HG03196 (cell line): ENCODE data around the gene PGAP2.
"Not testable (repeated sequence)": the region's sequence is repeated elsewhere in the genome, so short reads cannot be mapped to it uniquely, and the experiment has no call there.

Experiments used
- ATAC-seq: cut with Tn5 transposase; IDR thresholded peaks from one replicate; pipeline ENCODE4 v1.9.1; 2021; ENCODE audit not compliant: unreplicated experiment

PGAP2 gene

DNA sequence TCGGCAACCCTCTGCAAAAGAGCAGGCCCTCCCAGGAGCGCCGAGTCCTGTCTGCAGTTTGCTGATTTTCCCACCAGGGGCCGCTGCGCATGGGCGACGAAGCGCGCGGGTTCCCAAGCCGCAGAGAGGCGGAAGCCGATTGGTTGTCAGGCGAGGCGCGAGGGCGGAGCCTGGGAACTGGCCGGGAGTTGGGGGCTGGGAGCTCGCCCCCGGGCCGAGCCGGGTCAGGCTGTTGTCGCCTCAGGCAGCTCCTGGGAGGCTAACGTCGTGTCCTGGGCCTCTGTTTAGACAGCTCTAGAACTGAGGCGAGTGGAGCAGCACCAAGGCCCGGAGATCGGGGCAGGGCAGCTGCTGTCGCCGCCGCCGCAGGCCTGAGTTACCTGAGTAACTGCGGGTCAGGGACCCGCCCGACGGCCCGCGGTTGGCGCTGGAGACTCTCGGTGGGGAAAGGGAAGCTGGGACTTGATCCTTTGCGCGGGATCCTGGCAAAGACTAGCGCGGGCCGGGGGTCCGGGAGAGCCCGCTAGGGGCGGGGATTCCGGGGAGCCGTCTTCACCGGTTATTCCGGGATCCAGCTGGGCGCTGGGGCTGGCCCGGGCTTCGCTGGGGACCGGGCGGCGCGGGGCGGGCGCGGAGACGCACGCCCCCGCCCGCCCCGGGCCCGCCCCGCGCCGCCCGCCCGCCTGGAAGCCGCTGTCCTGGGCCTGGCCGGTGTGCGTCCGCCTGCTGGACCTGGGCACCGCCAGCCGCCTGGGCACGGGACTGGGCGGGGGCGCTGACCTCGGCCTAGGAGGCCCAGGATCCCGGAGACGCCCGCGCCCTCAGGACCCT, 46.8 kb downstream of the PGAP2 start, which contains the start of gene STIM1:
Gene STIM1, plus strand, starts transcription at position 688 of the 831 bp plus-strand sequence. CDS start 607 bp downstream, outside the sequence.
- peak; percentile 62 for ATAC-seq

GRCh38 chr11:3855808-3856491, 47.6 kb downstream of the PGAP2 start:
- peak; percentile 20 for ATAC-seq

DNA sequence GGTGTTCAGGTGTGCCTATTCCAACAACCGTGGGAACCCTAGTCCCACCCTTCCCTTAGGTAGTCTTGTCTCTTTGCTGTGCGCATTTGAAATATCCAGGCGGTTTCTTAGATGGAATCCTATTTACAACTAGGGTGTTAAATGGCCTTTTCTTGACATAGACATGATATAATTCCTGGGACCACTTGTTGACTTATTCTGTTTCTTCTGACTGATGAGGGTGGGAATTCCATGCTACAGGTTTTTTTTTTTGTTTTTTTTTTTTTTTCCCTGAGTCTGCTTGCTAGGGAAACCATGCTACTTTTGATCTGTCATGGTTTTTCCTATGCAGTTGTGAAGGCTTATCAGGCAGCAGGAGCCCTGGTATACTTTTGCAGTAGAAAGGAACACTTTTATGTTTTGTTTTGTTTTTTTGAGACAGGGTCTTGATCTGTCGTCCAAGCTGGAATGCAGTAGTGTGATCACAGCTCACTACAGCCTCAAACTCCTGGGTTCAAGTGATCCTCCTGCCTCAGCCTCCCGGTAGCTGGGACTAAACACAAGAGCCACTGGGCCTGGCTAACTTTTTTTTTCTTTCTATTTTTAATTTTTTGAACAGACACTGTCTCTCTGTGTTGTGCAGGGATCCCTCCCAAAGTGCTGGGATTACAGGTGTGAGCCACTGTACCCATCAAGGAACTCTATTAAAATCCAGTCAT, 48.6 kb downstream of the PGAP2 start:
- no peak for ATAC-seq

- no peak for ATAC-seq
Observed at GRCh38 chr11:3857628-3858027, 49.3 kb downstream of the PGAP2 start.

GRCh38 chr11:3859373-3859881, 51.1 kb downstream of the PGAP2 start:
- ATAC-seq, result peak; percentile 28

- no peak for ATAC-seq
Observed at GRCh38 chr11:3860375-3860774, 52.0 kb downstream of the PGAP2 start.

GRCh38 chr11:3860898-3861393, 52.6 kb downstream of the PGAP2 start:
- not testable (repeated sequence) for ATAC-seq

- no peak for ATAC-seq
Observed at GRCh38 chr11:3861683-3862082, 53.3 kb downstream of the PGAP2 start.

- ATAC-seq, result no peak
Observed at GRCh38 chr11:3865388-3866193, 57.2 kb downstream of the PGAP2 start.

GRCh38 chr11:3866206-3866605, 57.8 kb downstream of the PGAP2 start:
- no peak for ATAC-seq

- ATAC-seq, result no peak
Observed at GRCh38 chr11:3866836-3867208, 58.5 kb downstream of the PGAP2 start.

- ATAC-seq, result no peak
Observed at GRCh38 chr11:3867209-3868091, 59.1 kb downstream of the PGAP2 start.

DNA sequence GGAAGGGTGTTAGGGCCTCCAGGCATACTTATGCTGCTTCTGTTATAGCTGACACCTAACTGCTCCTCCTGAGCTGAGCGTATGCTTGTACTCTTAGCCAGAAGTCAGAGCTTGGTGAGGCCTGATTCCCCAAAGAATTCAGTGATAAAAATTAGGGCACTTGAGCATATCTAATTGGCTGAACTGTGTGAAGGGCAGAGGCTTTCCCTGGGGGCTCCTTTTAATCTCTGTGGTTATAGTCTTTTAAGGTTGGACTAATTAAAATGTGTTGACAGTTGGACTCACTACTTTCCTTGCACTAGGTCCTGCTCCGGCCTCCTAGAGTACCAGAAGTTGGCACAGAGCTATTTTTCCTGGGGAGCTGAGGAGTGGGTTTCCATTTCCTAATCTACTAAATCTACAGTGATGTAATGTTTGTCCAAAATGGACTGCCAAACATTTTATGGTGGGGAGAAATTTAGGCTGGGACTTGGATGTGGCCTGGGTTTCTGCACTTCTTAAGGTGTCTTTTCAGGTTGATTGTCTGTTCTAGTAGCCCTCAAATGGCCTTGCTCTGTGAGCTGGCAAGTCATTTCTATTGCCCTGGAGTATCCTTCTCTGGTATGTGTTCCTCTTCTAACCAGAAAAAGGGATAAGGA, 65.5 kb downstream of the PGAP2 start:
- ATAC-seq, result no peak
